Measurements from ENCODE around the gene KRTAP20-1. TPM values are rescaled to one million over a fixed set of nuclear protein-coding genes. Genes with fewer than 3 reads are reported as not detected.

The KRTAP20-1 gene
- polyA plus RNA-seq, 1 of the 3 experiments (the other 2 are of a cell fraction): not detected

GRCh38 chr21:30613836-30614235 lies 2.4 kb upstream of the KRTAP20-1 start, which contains the start of gene KRTAP6-1:
TSS of gene KRTAP6-1 (minus strand) at chr21:30613930. CDS start at chr21:30613904, 26 bp downstream.
- Histone ChIP-seq H3K9me2 (no peaks in the 10 kb centered on the region), H3K9ac (no peak within 1 kb of the TSS), H3K4me1 (ENCODE audit: control insufficient read depth in 1 of 2, insufficient read depth in 2 of 2, low read depth in 1 of 2, low read length in 1 of 2) (no peaks in the 10 kb centered on the region), H3K4me2 (no peak within 1 kb of the TSS), H2AFZ (ENCODE audit: low read depth) (no peak within 1 kb of the TSS), H4K20me1 (ENCODE audit: insufficient read depth) (no peaks in the 10 kb centered on the region), H3F3A (replicated peaks; ENCODE audit: insufficient read depth) (no peaks in the 10 kb centered on the region), H3K4me3 (ENCODE audit: low read depth in 2 of 2, low read length in 1 of 2) (no peak within 1 kb of the TSS), H3K27me3 (ENCODE audit: insufficient read depth) (no peaks in the 10 kb centered on the region), H3K9me3 (no peaks in the 10 kb centered on the region), H3K27ac (ENCODE audit: low read depth in 2 of 2, low read length in 1 of 2) (no peak within 1 kb of the TSS), H3K79me2 (ENCODE audit: insufficient read depth) (no peaks in the 10 kb centered on the region), H3K36me3 (replicated peaks in 1 of 2; ENCODE audit: control insufficient read depth in 1 of 2, insufficient read depth in 2 of 2, low read length in 1 of 2) (no peaks in the 10 kb centered on the region)
- TF ChIP-seq CHD2 (IDR thresholded peaks at IDR 0.05; ENCODE audit: low read length, partially characterized antibody) (no peak), USF1 (IDR thresholded peaks at IDR 0.05; ENCODE audit: borderline replicate concordance, low read depth) (no peak), GABPA (IDR thresholded peaks at IDR 0.05; ENCODE audit: low read depth) (no peak)
- no peak for DNase-seq
- 14% methylated on average over 2 of the region's 2 CpGs for WGBS (ENCODE audit: low lambda C conversion rate)
- POLR2A ChIA-PET: no interaction called here
- CTCF ChIA-PET: no interaction called here

GRCh38 chr21:30615199-30615598 lies 1.0 kb upstream of the KRTAP20-1 start:
- ChIA-PET POLR2A (no interaction called here), CTCF (no interaction called here)
- no peaks in the 10 kb centered on the region for H3K79me2 ChIP-seq (ENCODE audit: insufficient read depth)
- H3K4me3 ChIP-seq (ENCODE audit: low read depth in 2 of 2, low read length in 1 of 2): no peak overlapping the region
- no peaks in the 10 kb centered on the region for H3K9me3 ChIP-seq
- DNase-seq: no peak
- no peak overlapping the region for H2AFZ ChIP-seq (ENCODE audit: low read depth)
- no peaks in the 10 kb centered on the region for H3K4me1 ChIP-seq (ENCODE audit: control insufficient read depth in 1 of 2, insufficient read depth in 2 of 2, low read depth in 1 of 2, low read length in 1 of 2)
- H3K27ac ChIP-seq (ENCODE audit: low read depth in 2 of 2, low read length in 1 of 2): no peak overlapping the region
- no peaks in the 10 kb centered on the region for H4K20me1 ChIP-seq (ENCODE audit: insufficient read depth)
- TF ChIP-seq JUND (IDR thresholded peaks at IDR 0.05): no peak
- TF ChIP-seq RFX5 (IDR thresholded peaks at IDR 0.05; ENCODE audit: low read length): no peak
- no peaks in the 10 kb centered on the region for H3K9me2 ChIP-seq
- no peak overlapping the region for H3K9ac ChIP-seq
- H3K27me3 ChIP-seq (ENCODE audit: insufficient read depth): no peaks in the 10 kb centered on the region
- H3F3A ChIP-seq (replicated peaks; ENCODE audit: insufficient read depth): no peaks in the 10 kb centered on the region
- no peak overlapping the region for H3K4me2 ChIP-seq
- no peaks in the 10 kb centered on the region for H3K36me3 ChIP-seq (replicated peaks in 1 of 2; ENCODE audit: control insufficient read depth in 1 of 2, insufficient read depth in 2 of 2, low read length in 1 of 2)

GRCh38 chr21:30620080-30620479 lies 3.9 kb downstream of the KRTAP20-1 start:
- DNase-seq: no peak
- no peak for TF ChIP-seq TEAD4 (IDR thresholded peaks at IDR 0.05; ENCODE audit: borderline replicate concordance, insufficient read depth)
- TF ChIP-seq SIN3A (IDR thresholded peaks at IDR 0.05; ENCODE audit: borderline replicate concordance, low read depth, low read length): no peak
- no peak for TF ChIP-seq MXI1 (IDR thresholded peaks at IDR 0.05; ENCODE audit: low read depth, low read length)
- TF ChIP-seq REST (IDR thresholded peaks at IDR 0.05; ENCODE audit: low read depth, low read length): no peak
- TF ChIP-seq SMC3 (IDR thresholded peaks at IDR 0.05; ENCODE audit: low read depth, low read length): no peak
- no peak for TF ChIP-seq GATA2 (CRISPR knock-in tag; IDR thresholded peaks at IDR 0.05)
- TF ChIP-seq EZH2phosphoT487 (IDR thresholded peaks at IDR 0.05; ENCODE audit: borderline replicate concordance, low read depth): no peak
- TF ChIP-seq TAF1 (IDR thresholded peaks at IDR 0.05; ENCODE audit: borderline replicate concordance, low read depth, low read length): no peak
- TF ChIP-seq EP300 (IDR thresholded peaks at IDR 0.05; ENCODE audit: borderline replicate concordance in 1 of 2, low read depth in 1 of 2, low read length in 1 of 2): no peak
- no peak for TF ChIP-seq RXRA (IDR thresholded peaks at IDR 0.05; ENCODE audit: borderline replicate concordance, low read depth)
- no peak overlapping the region for H3K4me3 ChIP-seq (ENCODE audit: low read depth in 2 of 2, low read length in 1 of 2)
- H3K9me2 ChIP-seq: no peaks in the 10 kb centered on the region
- no peaks in the 10 kb centered on the region for H3K9me3 ChIP-seq
- no peaks in the 10 kb centered on the region for H3K36me3 ChIP-seq (replicated peaks in 1 of 2; ENCODE audit: control insufficient read depth in 1 of 2, insufficient read depth in 2 of 2, low read length in 1 of 2)
- no peak overlapping the region for H3K4me2 ChIP-seq
- H3K79me2 ChIP-seq (ENCODE audit: insufficient read depth): no peaks in the 10 kb centered on the region
- H3K9ac ChIP-seq: no peak overlapping the region
- H3K27ac ChIP-seq (ENCODE audit: low read depth in 2 of 2, low read length in 1 of 2): no peak overlapping the region
- no peaks in the 10 kb centered on the region for H3F3A ChIP-seq (replicated peaks; ENCODE audit: insufficient read depth)
- POLR2A ChIA-PET: no interaction called here
- no peak overlapping the region for H2AFZ ChIP-seq (ENCODE audit: low read depth)
- H4K20me1 ChIP-seq (ENCODE audit: insufficient read depth): no peaks in the 10 kb centered on the region
- H3K4me1 ChIP-seq (ENCODE audit: control insufficient read depth in 1 of 2, insufficient read depth in 2 of 2, low read depth in 1 of 2, low read length in 1 of 2): no peaks in the 10 kb centered on the region
- no peaks in the 10 kb centered on the region for H3K27me3 ChIP-seq (ENCODE audit: insufficient read depth)
- CTCF ChIA-PET: no interaction called here

Measured in SK-N-SH (cell line).